Measurements from ENCODE around the gene CALB2.

DNA sequence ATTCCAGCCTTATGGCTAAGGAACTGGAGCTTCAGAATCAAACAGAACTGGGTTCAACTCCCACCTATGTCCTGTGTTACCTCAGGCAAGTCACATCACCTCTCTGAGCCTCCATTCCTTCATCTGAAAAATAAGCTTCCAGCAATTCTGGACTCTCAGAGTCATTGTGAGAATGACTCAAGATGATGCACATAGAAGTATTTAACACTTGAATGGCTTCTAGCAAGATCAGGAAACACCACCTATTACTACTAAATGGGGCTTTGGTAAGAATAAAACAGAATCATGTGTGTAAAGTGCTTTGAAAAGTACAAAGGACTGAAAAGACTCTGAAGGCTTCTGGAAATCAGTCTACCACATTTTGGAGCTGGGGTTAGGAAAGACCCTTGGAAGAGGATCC is 30.8 kb upstream of the CALB2 start:
- no peak for TF ChIP-seq EZH2 (IDR thresholded peaks at IDR 0.05; ENCODE audit: low read length)
- TF ChIP-seq, protein P1, sequence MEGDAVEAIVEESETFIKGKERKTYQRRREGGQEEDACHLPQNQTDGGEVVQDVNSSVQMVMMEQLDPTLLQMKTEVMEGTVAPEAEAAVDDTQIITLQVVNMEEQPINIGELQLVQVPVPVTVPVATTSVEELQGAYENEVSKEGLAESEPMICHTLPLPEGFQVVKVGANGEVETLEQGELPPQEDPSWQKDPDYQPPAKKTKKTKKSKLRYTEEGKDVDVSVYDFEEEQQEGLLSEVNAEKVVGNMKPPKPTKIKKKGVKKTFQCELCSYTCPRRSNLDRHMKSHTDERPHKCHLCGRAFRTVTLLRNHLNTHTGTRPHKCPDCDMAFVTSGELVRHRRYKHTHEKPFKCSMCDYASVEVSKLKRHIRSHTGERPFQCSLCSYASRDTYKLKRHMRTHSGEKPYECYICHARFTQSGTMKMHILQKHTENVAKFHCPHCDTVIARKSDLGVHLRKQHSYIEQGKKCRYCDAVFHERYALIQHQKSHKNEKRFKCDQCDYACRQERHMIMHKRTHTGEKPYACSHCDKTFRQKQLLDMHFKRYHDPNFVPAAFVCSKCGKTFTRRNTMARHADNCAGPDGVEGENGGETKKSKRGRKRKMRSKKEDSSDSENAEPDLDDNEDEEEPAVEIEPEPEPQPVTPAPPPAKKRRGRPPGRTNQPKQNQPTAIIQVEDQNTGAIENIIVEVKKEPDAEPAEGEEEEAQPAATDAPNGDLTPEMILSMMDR (optimal IDR thresholded peaks at IDR 0.05 in 1 of 3, IDR thresholded peaks at IDR 0.05 in 1 of 3, conservative IDR thresholded peaks at IDR 0.05 in 1 of 3; ENCODE audit: extremely low read depth in 1 of 3, insufficient read depth in 2 of 3, low read length in 3 of 3), result no peak
